ENCODE results near the gene CCP110.

CCP110 gene

DNA sequence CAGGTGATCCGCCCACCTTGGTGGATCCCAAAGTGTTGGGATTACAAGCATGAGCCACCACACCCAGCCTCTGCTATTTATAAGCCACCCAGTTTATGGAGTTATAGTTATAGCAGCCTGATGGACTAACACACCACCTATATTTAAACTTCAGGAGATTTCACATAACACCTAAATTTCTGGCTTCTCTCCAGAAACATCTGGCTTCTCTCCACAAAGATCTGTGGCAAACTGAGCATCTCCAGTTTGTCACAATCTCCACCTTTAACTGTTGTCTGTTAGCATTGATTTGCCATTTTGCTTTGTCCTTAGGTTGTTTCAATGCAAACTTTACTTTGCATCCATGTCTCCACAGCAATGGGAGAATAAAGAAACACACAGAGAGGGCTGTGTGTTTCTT, 41.5 kb upstream of the CCP110 start:
- H3K4me3 ChIP-seq (ENCODE audit: low read length), result no peak overlapping the region

DNA sequence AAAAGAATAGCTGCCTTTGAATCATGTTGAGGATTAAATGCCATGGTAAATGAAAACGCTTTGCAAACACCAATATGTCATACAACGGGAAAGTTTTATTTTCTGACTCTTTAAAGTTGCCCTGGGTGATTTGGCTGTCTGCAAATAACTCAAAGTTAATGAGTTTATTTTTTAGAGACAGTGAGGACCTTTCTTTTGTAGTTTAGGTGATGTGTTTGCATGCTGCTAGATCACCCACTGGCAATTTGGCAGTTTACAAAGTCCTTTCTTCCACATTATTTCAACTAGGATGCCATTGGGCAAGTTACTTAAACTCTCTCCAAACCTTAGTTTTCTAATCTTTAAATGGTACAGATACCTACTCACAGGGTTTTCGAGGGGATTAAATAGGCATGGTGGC, 39.6 kb upstream of the CCP110 start:
- TF ChIP-seq, protein P1, sequence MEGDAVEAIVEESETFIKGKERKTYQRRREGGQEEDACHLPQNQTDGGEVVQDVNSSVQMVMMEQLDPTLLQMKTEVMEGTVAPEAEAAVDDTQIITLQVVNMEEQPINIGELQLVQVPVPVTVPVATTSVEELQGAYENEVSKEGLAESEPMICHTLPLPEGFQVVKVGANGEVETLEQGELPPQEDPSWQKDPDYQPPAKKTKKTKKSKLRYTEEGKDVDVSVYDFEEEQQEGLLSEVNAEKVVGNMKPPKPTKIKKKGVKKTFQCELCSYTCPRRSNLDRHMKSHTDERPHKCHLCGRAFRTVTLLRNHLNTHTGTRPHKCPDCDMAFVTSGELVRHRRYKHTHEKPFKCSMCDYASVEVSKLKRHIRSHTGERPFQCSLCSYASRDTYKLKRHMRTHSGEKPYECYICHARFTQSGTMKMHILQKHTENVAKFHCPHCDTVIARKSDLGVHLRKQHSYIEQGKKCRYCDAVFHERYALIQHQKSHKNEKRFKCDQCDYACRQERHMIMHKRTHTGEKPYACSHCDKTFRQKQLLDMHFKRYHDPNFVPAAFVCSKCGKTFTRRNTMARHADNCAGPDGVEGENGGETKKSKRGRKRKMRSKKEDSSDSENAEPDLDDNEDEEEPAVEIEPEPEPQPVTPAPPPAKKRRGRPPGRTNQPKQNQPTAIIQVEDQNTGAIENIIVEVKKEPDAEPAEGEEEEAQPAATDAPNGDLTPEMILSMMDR (IDR thresholded peaks at IDR 0.05; ENCODE audit: insufficient read depth, low read depth, low read length, missing control alignments), result no peak
- no peak for DNase-seq (ENCODE audit: low read depth)
- no peak overlapping the region for H3K4me3 ChIP-seq (ENCODE audit: low read length)

More for the DNA sequence above, 41.5 kb upstream of the CCP110 start:
- TF ChIP-seq, protein P1 (IDR thresholded peaks at IDR 0.05; ENCODE audit: insufficient read depth, low read depth, low read length, missing control alignments), result no peak
- DNase-seq (ENCODE audit: low read depth), result no peak

- no peak overlapping the region for H3K4me3 ChIP-seq (ENCODE audit: low read length)
- no peak for DNase-seq (ENCODE audit: low read depth)
- TF ChIP-seq, protein P1 (IDR thresholded peaks at IDR 0.05; ENCODE audit: insufficient read depth, low read depth, low read length, missing control alignments), result no peak
Observed at GRCh38 chr16:19485611-19486010, 38.1 kb upstream of the CCP110 start.

DNA sequence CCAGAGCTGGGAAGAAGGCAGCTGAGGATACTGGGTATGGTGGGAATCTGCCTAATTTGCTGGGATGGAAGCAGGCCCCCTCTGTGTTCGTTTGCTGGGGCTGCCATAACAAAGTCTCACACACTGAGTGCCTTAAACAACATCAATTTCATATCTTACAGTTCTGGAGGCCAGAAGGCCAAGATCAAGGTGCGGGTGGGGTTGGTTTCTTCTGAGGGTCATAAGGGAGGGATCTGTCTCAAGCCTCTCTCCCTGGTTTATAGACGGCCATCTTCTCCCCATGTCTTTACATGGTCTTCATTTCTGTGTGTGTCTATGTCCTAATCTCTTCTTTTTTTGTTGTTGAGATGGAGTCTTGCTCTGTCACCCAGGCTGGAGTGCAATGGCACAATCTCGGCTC, 37.7 kb upstream of the CCP110 start:
- DNase-seq (ENCODE audit: low read depth), result no peak
- H3K4me3 ChIP-seq (ENCODE audit: low read length), result no peak overlapping the region
- TF ChIP-seq, protein P1 (IDR thresholded peaks at IDR 0.05; ENCODE audit: insufficient read depth, low read depth, low read length, missing control alignments), result no peak

DNA sequence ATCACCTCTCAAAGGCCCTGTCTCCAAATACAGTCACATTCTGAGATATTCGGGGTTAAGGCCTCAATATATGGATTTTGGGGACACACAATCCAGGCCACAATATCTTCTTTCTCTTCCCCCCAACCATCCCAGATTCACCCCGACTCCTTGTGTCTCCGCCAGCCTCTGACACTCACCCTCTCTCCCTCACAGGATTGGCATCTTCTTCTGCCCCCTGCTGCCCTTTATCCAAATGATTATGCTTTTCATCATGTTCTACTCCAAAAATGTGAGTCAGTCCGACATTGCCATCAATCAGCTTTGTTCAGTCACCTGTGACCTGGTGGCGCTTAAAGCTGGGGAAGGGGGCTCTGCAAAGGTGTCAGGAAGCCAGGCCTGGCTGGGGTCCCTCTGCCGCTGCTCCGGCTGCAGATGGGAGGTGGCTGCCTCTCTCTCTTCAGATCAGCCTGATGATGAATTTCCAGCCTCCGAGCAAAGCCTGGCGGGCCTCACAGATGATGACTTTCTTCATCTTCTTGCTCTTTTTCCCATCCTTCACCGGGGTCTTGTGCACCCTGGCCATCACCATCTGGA, 36.9 kb upstream of the CCP110 start:
- no peak overlapping the region for H3K4me3 ChIP-seq (ENCODE audit: low read length)
- TF ChIP-seq, protein P1 (IDR thresholded peaks at IDR 0.05; ENCODE audit: insufficient read depth, low read depth, low read length, missing control alignments), result no peak
- no peak for DNase-seq (ENCODE audit: low read depth)

- TF ChIP-seq, protein P1 (IDR thresholded peaks at IDR 0.05; ENCODE audit: insufficient read depth, low read depth, low read length, missing control alignments), result no peak
- no peak for DNase-seq (ENCODE audit: low read depth)
- H3K4me3 ChIP-seq (ENCODE audit: low read length), result no peak overlapping the region
Observed at GRCh38 chr16:19488213-19488640, 35.5 kb upstream of the CCP110 start.

DNA sequence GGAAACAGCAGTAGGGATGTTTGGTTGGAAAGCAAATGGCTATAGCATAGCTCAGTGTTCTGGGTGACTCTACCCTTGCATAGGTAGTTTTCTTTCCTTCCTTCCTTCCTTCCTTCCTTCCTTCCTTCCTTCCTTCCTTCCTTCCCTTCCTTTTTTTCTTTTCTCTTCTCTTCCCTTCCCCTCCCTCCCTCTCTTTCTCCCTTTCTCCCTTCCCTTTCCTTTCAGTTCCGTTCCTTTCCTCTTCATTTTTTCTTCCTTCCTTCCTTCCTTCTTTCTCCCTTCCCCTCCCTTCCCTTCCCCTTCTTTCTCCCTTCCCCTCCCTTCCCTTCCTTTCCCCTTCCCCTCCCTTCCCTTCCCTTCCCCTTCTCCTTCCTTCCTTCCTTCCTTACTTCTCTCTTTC, 33.1 kb upstream of the CCP110 start:
- no peak for DNase-seq (ENCODE audit: low read depth)
- TF ChIP-seq, protein P1 (IDR thresholded peaks at IDR 0.05; ENCODE audit: insufficient read depth, low read depth, low read length, missing control alignments), result no peak
- H3K4me3 ChIP-seq (ENCODE audit: low read length), result no peak overlapping the region
